H9 (cell line): ENCODE results near the gene FANCC. TPM values are rescaled to one million over a fixed set of nuclear protein-coding genes. Genes with fewer than 3 reads are reported as not detected.

Experiments used
- DNase-seq: peaks from one replicate; pipeline ENCODE4 v3.0.0-alpha.2; 2017
- H2AFZ ChIP-seq: one replicate; pipeline ENCODE4 v1.6.1; 2013; ENCODE audit warnings: mild to moderate bottlenecking, low read length, control low read depth, moderate library complexity
- H2AK5ac ChIP-seq: 2 replicates; pipeline ENCODE4 v1.6.1; 2013; ENCODE audit warnings: low read length, control low read depth, mixed read lengths; ENCODE audit not compliant: insufficient read length
- H2BK120ac ChIP-seq: one replicate; pipeline ENCODE4 v1.6.1; 2013; ENCODE audit warnings: low read depth, mild to moderate bottlenecking, low read length, control low read depth, inconsistent platforms; ENCODE audit not compliant: poor library complexity, severe bottlenecking
- H2BK12ac ChIP-seq: 2 replicates; pipeline ENCODE4 v1.6.1; 2013; ENCODE audit warnings: low read length, control low read depth, mixed read lengths, low read depth; ENCODE audit not compliant: insufficient read length
- H2BK15ac ChIP-seq: 2 replicates; pipeline ENCODE4 v1.6.1; 2013; ENCODE audit warnings: low read depth, low read length, control low read depth
- H2BK20ac ChIP-seq: one replicate; pipeline ENCODE4 v1.6.1; 2013; ENCODE audit warnings: low read depth, mild to moderate bottlenecking, low read length, control low read depth, inconsistent platforms; ENCODE audit not compliant: poor library complexity, severe bottlenecking
- H2BK5ac ChIP-seq: 2 replicates; pipeline ENCODE4 v1.6.1; 2013; ENCODE audit warnings: low read length, control low read depth, mixed read lengths; ENCODE audit not compliant: insufficient read length
- H3K14ac ChIP-seq: 2 replicates; pipeline ENCODE4 v1.6.1; 2013; ENCODE audit warnings: low read length, control low read depth; ENCODE audit not compliant: insufficient read depth
- H3K18ac ChIP-seq: 2 replicates; pipeline ENCODE4 v1.6.1; 2013; ENCODE audit warnings: low read depth, mild to moderate bottlenecking, mixed read lengths, low read length, control low read depth; ENCODE audit not compliant: insufficient read length
- H3K23ac ChIP-seq: 2 replicates; pipeline ENCODE4 v1.6.1; 2013; ENCODE audit warnings: low read length, control low read depth, mixed read lengths, low read depth; ENCODE audit not compliant: insufficient read length
- H3K23me2 ChIP-seq: 2 replicates; pipeline ENCODE4 v1.6.1; 2013; ENCODE audit warnings: low read depth, mild to moderate bottlenecking, mixed read lengths, low read length, control low read depth; ENCODE audit not compliant: insufficient read length, poor library complexity, severe bottlenecking
- H3K27ac ChIP-seq: 2 replicates; pipeline ENCODE4 v1.5.1; 2013; ENCODE audit warnings: low read length, control low read depth, mixed read lengths, low read depth; ENCODE audit not compliant: insufficient read length
- H3K27me3 ChIP-seq: 2 replicates; pipeline ENCODE4 v1.6.1; 2013; ENCODE audit warnings: low read length, control low read depth, inconsistent platforms; ENCODE audit not compliant: insufficient read depth
- H3K4ac ChIP-seq: 2 replicates; pipeline ENCODE4 v1.6.1; 2013; ENCODE audit warnings: low read depth, mild to moderate bottlenecking, control low read depth, inconsistent platforms, low read length, moderate library complexity
- H3K4me1 ChIP-seq: 2 replicates; pipeline ENCODE4 v1.6.1; 2013; ENCODE audit warnings: low read length, control low read depth, inconsistent platforms; ENCODE audit not compliant: insufficient read depth
- H3K4me2 ChIP-seq: 2 replicates; pipeline ENCODE4 v1.6.1; 2013; ENCODE audit warnings: low read length, control low read depth, mixed read lengths; ENCODE audit not compliant: insufficient read length, insufficient read depth
- H3K56ac ChIP-seq: 2 replicates; pipeline ENCODE4 v1.6.1; 2013; ENCODE audit warnings: low read depth, mild to moderate bottlenecking, mixed read lengths, low read length, control low read depth; ENCODE audit not compliant: insufficient read length
- H3K79me1 ChIP-seq: 2 replicates; pipeline ENCODE4 v1.6.1; 2013; ENCODE audit warnings: low read depth, mild to moderate bottlenecking, moderate library complexity, low read length, control low read depth, inconsistent platforms; ENCODE audit not compliant: insufficient read depth, poor library complexity, severe bottlenecking
- H3K79me2 ChIP-seq: 2 replicates; pipeline ENCODE4 v1.6.1; 2013; ENCODE audit warnings: low read length, control low read depth, inconsistent platforms; ENCODE audit not compliant: insufficient read depth
- H3K9ac ChIP-seq: 2 replicates; pipeline ENCODE4 v1.6.1; 2013; ENCODE audit warnings: low read length, control low read depth, mixed read lengths; ENCODE audit not compliant: insufficient read length; ENCODE audit errors: extremely low read depth
- H3K9me3 ChIP-seq: one replicate; pipeline ENCODE4 v1.6.1; 2013; ENCODE audit warnings: low read depth, low read length, inconsistent platforms; ENCODE audit not compliant: control insufficient read depth
- H3T11ph ChIP-seq: one replicate; pipeline ENCODE4 v1.6.1; 2013; ENCODE audit warnings: mild to moderate bottlenecking, low read length, control low read depth, inconsistent platforms
- H4K20me1 ChIP-seq: one replicate; pipeline ENCODE4 v1.6.1; 2013; ENCODE audit not compliant: control insufficient read depth, insufficient read length, insufficient read depth
- H4K5ac ChIP-seq: 2 replicates; pipeline ENCODE4 v1.6.1; 2013; ENCODE audit warnings: low read depth, mild to moderate bottlenecking, mixed read lengths, low read length, control low read depth; ENCODE audit not compliant: insufficient read length
- H4K8ac ChIP-seq: replicated peaks from 2 replicates; pipeline ENCODE4 v1.6.1; 2013; ENCODE audit warnings: low read length, control low read depth, mixed read lengths, low read depth; ENCODE audit not compliant: insufficient read length
- H4K91ac ChIP-seq: 2 replicates; pipeline ENCODE4 v1.6.1; 2013; ENCODE audit warnings: low read depth, mild to moderate bottlenecking, moderate library complexity, mixed read lengths, low read length, control low read depth; ENCODE audit not compliant: insufficient read length
- H3K27ac Mint-ChIP-seq, 3 experiments: 2 replicates in 2 of 3; 3 replicates in 1 of 3; pipeline ENCODE4 v1.8.0; 2020 to 2021; ENCODE audit warnings: mixed read lengths in 3 of 3, mild to moderate bottlenecking in 1 of 3, moderate library complexity in 1 of 3
- H3K27me3 Mint-ChIP-seq: 2 replicates; pipeline ENCODE4 v1.8.0; 2021; ENCODE audit warnings: low read depth, mild to moderate bottlenecking, moderate library complexity, mixed read lengths
- H3K36me3 Mint-ChIP-seq, 3 experiments: 2 replicates in 2 of 3; 3 replicates in 1 of 3; pipeline ENCODE4 v1.8.0; 2020 to 2021; ENCODE audit warnings: low read depth in 3 of 3, mixed read lengths in 3 of 3; ENCODE audit not compliant: insufficient read depth in 1 of 3
- H3K4me1 Mint-ChIP-seq, 2 experiments: 2 replicates each; pipeline ENCODE4 v1.8.0; 2020; ENCODE audit warnings: mixed read lengths in 2 of 2
- H3K4me3 Mint-ChIP-seq, 2 experiments: 2 replicates in 1 of 2; 3 replicates in 1 of 2; pipeline ENCODE4 v1.8.0; 2020 to 2021; ENCODE audit warnings: mild to moderate bottlenecking in 2 of 2, mixed read lengths in 2 of 2, moderate library complexity in 1 of 2
- H3K9me3 Mint-ChIP-seq, 2 experiments: 2 replicates in 1 of 2; 3 replicates in 1 of 2; pipeline ENCODE4 v1.8.0; 2020; ENCODE audit warnings: mild to moderate bottlenecking in 2 of 2, mixed read lengths in 2 of 2, moderate library complexity in 1 of 2
- CTCF ChIP-seq: fragments of 200-600 bp; sonication (generic); conservative IDR thresholded peaks from 3 replicates; pipeline ENCODE4 v1.8.0; 2021; ENCODE audit warnings: antibody characterized with exemption, mild to moderate bottlenecking
- WGBS: extraction: QIAGEN DNeasy Blood & Tissue Kit; methylation state at CpG from one replicate; pipeline ENCODE4 v1.1.7; 2013; ENCODE audit warnings: missing lambda C conversion rate, low lambda C conversion rate, mixed read lengths; ENCODE audit not compliant: insufficient read length; ENCODE audit errors: extremely low coverage; 5-methylcytosine and 5-hydroxymethylcytosine counted together
- total RNA-seq: library from RNA; stranded (reverse); gene quantifications from 2 replicates; pipeline ENCODE4 v1.2.1, GENCODE V29; 2021

The FANCC gene
- total RNA-seq, 1 experiment from 2014 or later: 14.6 TPM

- no peak for DNase-seq
- H2BK12ac ChIP-seq: no peak overlapping the region
- Mint-ChIP-seq H3K27me3 (no peaks in the 10 kb centered on the region; the same call in 1 of the 2 replicates), H3K9me3 (no peaks in the 10 kb centered on the region), H3K27ac (peak overlapping the region; percentile 42 to 89 (median 72); a peak in 6 of 7 replicates), H3K4me3 (no peak overlapping the region; a peak in 1 of 5 replicates), H3K36me3 (peaks cover 0 to 1% (median 0%) of the 10 kb centered on the region in 3 experiments; a peak in 1 of 7 replicates), H3K4me1 (peaks cover 32 to 51% of the 10 kb centered on the region in 2 experiments)
- no peaks in the 10 kb centered on the region for H3K9me3 ChIP-seq
- no peak overlapping the region for H2BK15ac ChIP-seq
- H3K27ac ChIP-seq: no peak overlapping the region
- H3K4me1 ChIP-seq: no peaks in the 10 kb centered on the region; the same call in 1 of the 2 replicates
- no peaks in the 10 kb centered on the region for H3K79me2 ChIP-seq
- H3K23me2 ChIP-seq: no peaks in the 10 kb centered on the region
- H4K91ac ChIP-seq: no peak overlapping the region
- H3T11ph ChIP-seq: no peak overlapping the region
- H4K5ac ChIP-seq: no peak overlapping the region
- no peaks in the 10 kb centered on the region for H4K20me1 ChIP-seq
- no peak overlapping the region for H2BK120ac ChIP-seq
- H2BK20ac ChIP-seq: no peak overlapping the region
- no peak overlapping the region for H3K4me2 ChIP-seq
- no CpG with 5 or more reads among the region's 19 CpGs for WGBS
- H3K23ac ChIP-seq: no peak overlapping the region
- no peaks in the 10 kb centered on the region for H3K27me3 ChIP-seq
- H2AFZ ChIP-seq: no peak overlapping the region
- no peak overlapping the region for H2BK5ac ChIP-seq
- H3K18ac ChIP-seq: no peak overlapping the region
- no peak overlapping the region for H3K56ac ChIP-seq
- H3K4ac ChIP-seq: no peak overlapping the region
- H3K79me1 ChIP-seq: no peaks in the 10 kb centered on the region
- no peak overlapping the region for H4K8ac ChIP-seq
- H3K14ac ChIP-seq: no peak overlapping the region
- no peak for TF ChIP-seq CTCF
- no peak overlapping the region for H3K9ac ChIP-seq
- no peak overlapping the region for H2AK5ac ChIP-seq
These were observed 225.0 kb downstream of the FANCC start for GRCh38 chr9:95092262-95093072.
